H9 (cell line): ENCODE measurements around the gene RSL1D1. TPM values are rescaled to one million over a fixed set of nuclear protein-coding genes. Genes with fewer than 3 reads are reported as not detected.

Experiments used
- DNase-seq: peaks from one replicate; pipeline ENCODE4 v3.0.0-alpha.2; 2017
- H2AFZ ChIP-seq: one replicate; pipeline ENCODE4 v1.6.1; 2013; ENCODE audit warnings: mild to moderate bottlenecking, low read length, control low read depth, moderate library complexity
- H2AK5ac ChIP-seq: 2 replicates; pipeline ENCODE4 v1.6.1; 2013; ENCODE audit warnings: low read length, control low read depth, mixed read lengths; ENCODE audit not compliant: insufficient read length
- H2BK120ac ChIP-seq: one replicate; pipeline ENCODE4 v1.6.1; 2013; ENCODE audit warnings: low read depth, mild to moderate bottlenecking, low read length, control low read depth, inconsistent platforms; ENCODE audit not compliant: poor library complexity, severe bottlenecking
- H2BK12ac ChIP-seq: 2 replicates; pipeline ENCODE4 v1.6.1; 2013; ENCODE audit warnings: low read length, control low read depth, mixed read lengths, low read depth; ENCODE audit not compliant: insufficient read length
- H2BK15ac ChIP-seq: 2 replicates; pipeline ENCODE4 v1.6.1; 2013; ENCODE audit warnings: low read depth, low read length, control low read depth
- H2BK20ac ChIP-seq: one replicate; pipeline ENCODE4 v1.6.1; 2013; ENCODE audit warnings: low read depth, mild to moderate bottlenecking, low read length, control low read depth, inconsistent platforms; ENCODE audit not compliant: poor library complexity, severe bottlenecking
- H2BK5ac ChIP-seq: 2 replicates; pipeline ENCODE4 v1.6.1; 2013; ENCODE audit warnings: low read length, control low read depth, mixed read lengths; ENCODE audit not compliant: insufficient read length
- H3K14ac ChIP-seq: 2 replicates; pipeline ENCODE4 v1.6.1; 2013; ENCODE audit warnings: low read length, control low read depth; ENCODE audit not compliant: insufficient read depth
- H3K18ac ChIP-seq: 2 replicates; pipeline ENCODE4 v1.6.1; 2013; ENCODE audit warnings: low read depth, mild to moderate bottlenecking, mixed read lengths, low read length, control low read depth; ENCODE audit not compliant: insufficient read length
- H3K23ac ChIP-seq: 2 replicates; pipeline ENCODE4 v1.6.1; 2013; ENCODE audit warnings: low read length, control low read depth, mixed read lengths, low read depth; ENCODE audit not compliant: insufficient read length
- H3K23me2 ChIP-seq: 2 replicates; pipeline ENCODE4 v1.6.1; 2013; ENCODE audit warnings: low read depth, mild to moderate bottlenecking, mixed read lengths, low read length, control low read depth; ENCODE audit not compliant: insufficient read length, poor library complexity, severe bottlenecking
- H3K27ac ChIP-seq: 2 replicates; pipeline ENCODE4 v1.5.1; 2013; ENCODE audit warnings: low read length, control low read depth, mixed read lengths, low read depth; ENCODE audit not compliant: insufficient read length
- H3K27me3 ChIP-seq: 2 replicates; pipeline ENCODE4 v1.6.1; 2013; ENCODE audit warnings: low read length, control low read depth, inconsistent platforms; ENCODE audit not compliant: insufficient read depth
- H3K4ac ChIP-seq: 2 replicates; pipeline ENCODE4 v1.6.1; 2013; ENCODE audit warnings: low read depth, mild to moderate bottlenecking, control low read depth, inconsistent platforms, low read length, moderate library complexity
- H3K4me1 ChIP-seq: 2 replicates; pipeline ENCODE4 v1.6.1; 2013; ENCODE audit warnings: low read length, control low read depth, inconsistent platforms; ENCODE audit not compliant: insufficient read depth
- H3K4me2 ChIP-seq: 2 replicates; pipeline ENCODE4 v1.6.1; 2013; ENCODE audit warnings: low read length, control low read depth, mixed read lengths; ENCODE audit not compliant: insufficient read length, insufficient read depth
- H3K56ac ChIP-seq: 2 replicates; pipeline ENCODE4 v1.6.1; 2013; ENCODE audit warnings: low read depth, mild to moderate bottlenecking, mixed read lengths, low read length, control low read depth; ENCODE audit not compliant: insufficient read length
- H3K79me1 ChIP-seq: 2 replicates; pipeline ENCODE4 v1.6.1; 2013; ENCODE audit warnings: low read depth, mild to moderate bottlenecking, moderate library complexity, low read length, control low read depth, inconsistent platforms; ENCODE audit not compliant: insufficient read depth, poor library complexity, severe bottlenecking
- H3K79me2 ChIP-seq: 2 replicates; pipeline ENCODE4 v1.6.1; 2013; ENCODE audit warnings: low read length, control low read depth, inconsistent platforms; ENCODE audit not compliant: insufficient read depth
- H3K9ac ChIP-seq: 2 replicates; pipeline ENCODE4 v1.6.1; 2013; ENCODE audit warnings: low read length, control low read depth, mixed read lengths; ENCODE audit not compliant: insufficient read length; ENCODE audit errors: extremely low read depth
- H3K9me3 ChIP-seq: one replicate; pipeline ENCODE4 v1.6.1; 2013; ENCODE audit warnings: low read depth, low read length, inconsistent platforms; ENCODE audit not compliant: control insufficient read depth
- H3T11ph ChIP-seq: one replicate; pipeline ENCODE4 v1.6.1; 2013; ENCODE audit warnings: mild to moderate bottlenecking, low read length, control low read depth, inconsistent platforms
- H4K20me1 ChIP-seq: one replicate; pipeline ENCODE4 v1.6.1; 2013; ENCODE audit not compliant: control insufficient read depth, insufficient read length, insufficient read depth
- H4K5ac ChIP-seq: 2 replicates; pipeline ENCODE4 v1.6.1; 2013; ENCODE audit warnings: low read depth, mild to moderate bottlenecking, mixed read lengths, low read length, control low read depth; ENCODE audit not compliant: insufficient read length
- H4K8ac ChIP-seq: replicated peaks from 2 replicates; pipeline ENCODE4 v1.6.1; 2013; ENCODE audit warnings: low read length, control low read depth, mixed read lengths, low read depth; ENCODE audit not compliant: insufficient read length
- H4K91ac ChIP-seq: 2 replicates; pipeline ENCODE4 v1.6.1; 2013; ENCODE audit warnings: low read depth, mild to moderate bottlenecking, moderate library complexity, mixed read lengths, low read length, control low read depth; ENCODE audit not compliant: insufficient read length
- H3K27ac Mint-ChIP-seq, 3 experiments: 2 replicates in 2 of 3; 3 replicates in 1 of 3; pipeline ENCODE4 v1.8.0; 2020 to 2021; ENCODE audit warnings: mixed read lengths in 3 of 3, mild to moderate bottlenecking in 1 of 3, moderate library complexity in 1 of 3
- H3K27me3 Mint-ChIP-seq: 2 replicates; pipeline ENCODE4 v1.8.0; 2021; ENCODE audit warnings: low read depth, mild to moderate bottlenecking, moderate library complexity, mixed read lengths
- H3K36me3 Mint-ChIP-seq, 3 experiments: 2 replicates in 2 of 3; 3 replicates in 1 of 3; pipeline ENCODE4 v1.8.0; 2020 to 2021; ENCODE audit warnings: low read depth in 3 of 3, mixed read lengths in 3 of 3; ENCODE audit not compliant: insufficient read depth in 1 of 3
- H3K4me1 Mint-ChIP-seq, 2 experiments: 2 replicates each; pipeline ENCODE4 v1.8.0; 2020; ENCODE audit warnings: mixed read lengths in 2 of 2
- H3K4me3 Mint-ChIP-seq, 2 experiments: 2 replicates in 1 of 2; 3 replicates in 1 of 2; pipeline ENCODE4 v1.8.0; 2020 to 2021; ENCODE audit warnings: mild to moderate bottlenecking in 2 of 2, mixed read lengths in 2 of 2, moderate library complexity in 1 of 2
- H3K9me3 Mint-ChIP-seq, 2 experiments: 2 replicates in 1 of 2; 3 replicates in 1 of 2; pipeline ENCODE4 v1.8.0; 2020; ENCODE audit warnings: mild to moderate bottlenecking in 2 of 2, mixed read lengths in 2 of 2, moderate library complexity in 1 of 2
- WGBS: extraction: QIAGEN DNeasy Blood & Tissue Kit; methylation state at CpG from one replicate; pipeline ENCODE4 v1.1.7; 2013; ENCODE audit warnings: missing lambda C conversion rate, low lambda C conversion rate, mixed read lengths; ENCODE audit not compliant: insufficient read length; ENCODE audit errors: extremely low coverage; 5-methylcytosine and 5-hydroxymethylcytosine counted together
- total RNA-seq: library from RNA; stranded (reverse); gene quantifications from 2 replicates; pipeline ENCODE4 v1.2.1, GENCODE V29; 2021
- TF ChIP-seq, protein P1 (sequence below): fragments of 200-600 bp; sonication (generic); conservative IDR thresholded peaks from 3 replicates; pipeline ENCODE4 v1.8.0; 2021; ENCODE audit warnings: antibody characterized with exemption, mild to moderate bottlenecking

Gene RSL1D1
- total RNA-seq, 1 experiment from 2014 or later, result 334 TPM

DNA sequence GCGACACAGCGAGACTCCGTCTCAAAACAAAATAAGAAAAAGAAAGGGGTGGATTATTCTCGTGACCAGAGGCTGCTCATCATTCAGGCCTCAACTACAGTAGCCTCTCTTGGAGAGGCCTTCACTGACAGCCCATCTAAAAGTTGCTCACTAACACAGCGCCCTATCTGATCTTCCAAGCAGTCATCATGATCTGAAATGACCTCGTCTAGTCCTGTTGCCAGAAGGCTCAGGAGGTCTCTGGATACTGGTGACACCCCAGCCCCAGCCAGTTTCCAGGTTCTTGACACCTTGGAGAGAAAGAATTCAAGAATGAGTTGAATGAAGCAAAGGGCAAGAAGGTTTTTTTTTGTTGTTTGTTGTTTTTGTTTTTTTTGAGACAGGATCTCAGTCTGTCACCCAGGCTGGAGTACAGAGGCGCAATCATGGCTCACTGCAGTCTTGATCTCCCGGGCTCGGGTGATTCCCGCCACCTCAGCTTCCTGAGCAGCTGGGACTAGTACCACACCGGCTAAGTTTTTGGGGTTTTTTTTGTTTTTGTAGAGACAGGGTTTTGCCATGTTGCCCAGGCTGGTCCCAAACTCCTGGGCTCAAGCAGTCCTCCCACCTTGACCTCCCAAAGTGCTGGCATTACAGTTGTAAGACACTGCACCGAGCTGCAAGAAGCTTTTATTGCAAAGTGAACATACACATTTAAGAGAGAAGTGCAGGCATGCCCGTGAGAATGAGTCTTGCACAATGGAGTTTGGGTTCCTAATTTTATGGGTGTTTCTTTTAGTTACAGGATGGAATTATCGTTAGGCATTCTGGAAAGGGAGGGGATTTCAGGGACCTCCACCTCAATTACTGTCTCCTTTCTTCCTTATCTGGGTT lies 51.6 kb downstream of the RSL1D1 start:
- Histone ChIP-seq H3K23ac (no peak overlapping the region), H3K9ac (no peak overlapping the region), H3K4me2 (no peak overlapping the region), H2BK12ac (no peak overlapping the region), H3K79me1 (no peaks in the 10 kb centered on the region), H2BK20ac (no peak overlapping the region), H4K91ac (no peak overlapping the region), H3K4ac (no peak overlapping the region), H2BK5ac (no peak overlapping the region), H4K5ac (no peak overlapping the region), H3K27me3 (no peaks in the 10 kb centered on the region), H3K4me1 (no peaks in the 10 kb centered on the region), H3K27ac (no peak overlapping the region), H3T11ph (no peak overlapping the region), H3K9me3 (no peaks in the 10 kb centered on the region), H4K20me1 (no peaks in the 10 kb centered on the region), H4K8ac (no peak overlapping the region), H3K79me2 (peaks cover 7% of the 10 kb centered on the region; the same call in 1 of the 2 replicates), H2BK120ac (no peak overlapping the region), H3K23me2 (peaks cover 16% of the 10 kb centered on the region), H3K56ac (no peak overlapping the region), H2AFZ (no peak overlapping the region), H2AK5ac (no peak overlapping the region), H3K14ac (no peak overlapping the region), H3K18ac (no peak overlapping the region), H2BK15ac (no peak overlapping the region)
- Mint-ChIP-seq H3K9me3 (no peaks in the 10 kb centered on the region), H3K4me3 (peak overlapping the region in 1 of 2 experiments; percentile 92; a peak in 2 of 5 replicates), H3K4me1 (peaks cover 28 to 29% of the 10 kb centered on the region in 2 experiments), H3K27me3 (no peaks in the 10 kb centered on the region; the same call in 1 of the 2 replicates), H3K36me3 (peaks cover 0 to 5% (median 5%) of the 10 kb centered on the region in 3 experiments; a peak in 3 of 7 replicates), H3K27ac (peak overlapping the region; percentile 2 to 83 (median 28); a peak in 4 of 7 replicates)
- TF ChIP-seq, protein P1, sequence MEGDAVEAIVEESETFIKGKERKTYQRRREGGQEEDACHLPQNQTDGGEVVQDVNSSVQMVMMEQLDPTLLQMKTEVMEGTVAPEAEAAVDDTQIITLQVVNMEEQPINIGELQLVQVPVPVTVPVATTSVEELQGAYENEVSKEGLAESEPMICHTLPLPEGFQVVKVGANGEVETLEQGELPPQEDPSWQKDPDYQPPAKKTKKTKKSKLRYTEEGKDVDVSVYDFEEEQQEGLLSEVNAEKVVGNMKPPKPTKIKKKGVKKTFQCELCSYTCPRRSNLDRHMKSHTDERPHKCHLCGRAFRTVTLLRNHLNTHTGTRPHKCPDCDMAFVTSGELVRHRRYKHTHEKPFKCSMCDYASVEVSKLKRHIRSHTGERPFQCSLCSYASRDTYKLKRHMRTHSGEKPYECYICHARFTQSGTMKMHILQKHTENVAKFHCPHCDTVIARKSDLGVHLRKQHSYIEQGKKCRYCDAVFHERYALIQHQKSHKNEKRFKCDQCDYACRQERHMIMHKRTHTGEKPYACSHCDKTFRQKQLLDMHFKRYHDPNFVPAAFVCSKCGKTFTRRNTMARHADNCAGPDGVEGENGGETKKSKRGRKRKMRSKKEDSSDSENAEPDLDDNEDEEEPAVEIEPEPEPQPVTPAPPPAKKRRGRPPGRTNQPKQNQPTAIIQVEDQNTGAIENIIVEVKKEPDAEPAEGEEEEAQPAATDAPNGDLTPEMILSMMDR, result no peak
- no peak for DNase-seq
- WGBS, result no CpG with 5 or more reads among the region's 14 CpGs
